ENCODE measurements around the gene TRAPPC2L.

Gene TRAPPC2L

GRCh38 chr16:88909431-88910210 is 52.7 kb downstream of the TRAPPC2L start:
- DNase-seq (ENCODE audit: low read depth in 2 of 2) = no peak

GRCh38 chr16:88910284-88911135 is 53.6 kb downstream of the TRAPPC2L start:
- no peak for DNase-seq (ENCODE audit: low read depth in 2 of 2)

- DNase-seq (ENCODE audit: low read depth in 2 of 2) = no peak
Observed at GRCh38 chr16:88911136-88911945, 54.4 kb downstream of the TRAPPC2L start.

- no peak for DNase-seq (ENCODE audit: low read depth in 2 of 2)
Observed at GRCh38 chr16:88911946-88912310, 55.0 kb downstream of the TRAPPC2L start.

Measured in activated CD4-positive, alpha-beta T cell treated with anti-CD3 and anti-CD28 coated beads for 24 hours (primary cell).